Activated naive CD8-positive, alpha-beta T cell treated with anti-CD3 and anti-CD28 coated beads, Interleukin-2, amount 10 ng/mL, durations not matched to agents 7 days and 5 days (primary cell): Measurements from ENCODE around the gene DNAH10. TPM values are rescaled to one million over a fixed set of nuclear protein-coding genes. Genes with fewer than 3 reads are reported as not detected.

Source experiments
- ATAC-seq: fragments of 150-1000 bp; cut with Tn5 transposase; one replicate; pipeline ENCODE4 v1.10.0; 2021; ENCODE audit warnings: low read depth, moderate library complexity
- POLR2A ChIA-PET: fragments of 350-600 bp; sonication (Branson Sonifier 250); formaldehyde crosslinking; loops from one replicate; lab custom pipeline; 2021; ENCODE audit warnings: antibody characterized with exemption; lab: Charles Lee
- DNase-seq: peaks from one replicate; pipeline ENCODE4 v3.0.0; 2021
- H3K27ac Mint-ChIP-seq: one replicate; pipeline ENCODE4 v1.8.0; 2022; ENCODE audit warnings: mild to moderate bottlenecking, mixed read lengths
- H3K27me3 Mint-ChIP-seq: one replicate; pipeline ENCODE4 v1.8.0; 2022; ENCODE audit warnings: mild to moderate bottlenecking, moderate library complexity, mixed read lengths
- H3K36me3 Mint-ChIP-seq: one replicate; pipeline ENCODE4 v1.8.0; 2021; ENCODE audit warnings: mild to moderate bottlenecking, mixed read lengths
- H3K4me1 Mint-ChIP-seq: one replicate; pipeline ENCODE4 v1.8.0; 2021; ENCODE audit warnings: mixed read lengths
- H3K4me3 Mint-ChIP-seq: one replicate; pipeline ENCODE4 v1.8.0; 2022; ENCODE audit warnings: mild to moderate bottlenecking, moderate library complexity, mixed read lengths
- H3K9me3 Mint-ChIP-seq: one replicate; pipeline ENCODE4 v1.8.0; 2021; ENCODE audit warnings: mixed read lengths
- total RNA-seq, 2 experiments: library from RNA; stranded (reverse); gene quantifications; one replicate each; pipeline ENCODE4 v1.2.3, GENCODE V29; 2021

DNAH10 gene
- total RNA-seq, 2 experiments from 2014 or later: 0.28 to 0.34 TPM

- no peak overlapping the region for H3K27ac Mint-ChIP-seq
- peaks cover 3% of the 10 kb centered on the region for H3K4me1 Mint-ChIP-seq
- H3K27me3 Mint-ChIP-seq: peaks cover 2% of the 10 kb centered on the region
- POLR2A ChIA-PET: no interaction called here
- no peaks in the 10 kb centered on the region for H3K9me3 Mint-ChIP-seq
- ATAC-seq: no peak
- no peaks in the 10 kb centered on the region for H3K36me3 Mint-ChIP-seq
- no peak overlapping the region for H3K4me3 Mint-ChIP-seq
- DNase-seq: no peak
These were observed 155.3 kb downstream of the DNAH10 start for GRCh38 chr12:123917337-123917850.

- no peak for ATAC-seq
- Mint-ChIP-seq H3K27ac (no peak overlapping the region), H3K4me3 (no peak overlapping the region)
These were observed 157.9 kb downstream of the DNAH10 start for GRCh38 chr12:123919980-123920360.

GRCh38 chr12:123923038-123923437 lies 160.9 kb downstream of the DNAH10 start:
- ATAC-seq: no peak
- no peak overlapping the region for H3K4me3 Mint-ChIP-seq
- no peak for DNase-seq
- POLR2A ChIA-PET: no interaction called here
- H3K36me3 Mint-ChIP-seq: no peaks in the 10 kb centered on the region
- peaks cover 7% of the 10 kb centered on the region for H3K27me3 Mint-ChIP-seq
- H3K4me1 Mint-ChIP-seq: peaks cover 2% of the 10 kb centered on the region
- no peak overlapping the region for H3K27ac Mint-ChIP-seq
- H3K9me3 Mint-ChIP-seq: no peaks in the 10 kb centered on the region

More at GRCh38 chr12:123919980-123920360, 157.9 kb downstream of the DNAH10 start:
- Mint-ChIP-seq H3K36me3 (no peaks in the 10 kb centered on the region), H3K4me1 (peaks cover 5% of the 10 kb centered on the region), H3K27me3 (peaks cover 7% of the 10 kb centered on the region), H3K9me3 (no peaks in the 10 kb centered on the region)
- DNase-seq: no peak
- POLR2A ChIA-PET: no interaction called here

GRCh38 chr12:123923927-123924326 lies 161.8 kb downstream of the DNAH10 start:
- peaks cover 2% of the 10 kb centered on the region for H3K4me1 Mint-ChIP-seq
- no peaks in the 10 kb centered on the region for H3K9me3 Mint-ChIP-seq
- H3K36me3 Mint-ChIP-seq: no peaks in the 10 kb centered on the region
- peaks cover 8% of the 10 kb centered on the region for H3K27me3 Mint-ChIP-seq
- no peak for DNase-seq
- no peak for ATAC-seq
- H3K4me3 Mint-ChIP-seq: no peak overlapping the region
- POLR2A ChIA-PET: no interaction called here
- H3K27ac Mint-ChIP-seq: no peak overlapping the region

- Mint-ChIP-seq H3K27ac (peak overlapping the region; percentile 14), H3K4me3 (no peak overlapping the region), H3K27me3 (peaks cover 13% of the 10 kb centered on the region), H3K9me3 (no peaks in the 10 kb centered on the region), H3K36me3 (no peaks in the 10 kb centered on the region), H3K4me1 (peaks cover 2% of the 10 kb centered on the region)
- POLR2A ChIA-PET: no interaction called here
- ATAC-seq (no peak), DNase-seq (no peak)
These were observed 162.4 kb downstream of the DNAH10 start for GRCh38 chr12:123924539-123924938.

- ATAC-seq (no peak), DNase-seq (no peak)
- H3K9me3 Mint-ChIP-seq: no peaks in the 10 kb centered on the region
- H3K27me3 Mint-ChIP-seq: peaks cover 12% of the 10 kb centered on the region
- H3K4me1 Mint-ChIP-seq: peaks cover 14% of the 10 kb centered on the region
- H3K4me3 Mint-ChIP-seq: no peak overlapping the region
- H3K36me3 Mint-ChIP-seq: no peaks in the 10 kb centered on the region
- POLR2A ChIA-PET: no interaction called here
- H3K27ac Mint-ChIP-seq: no peak overlapping the region
These were observed 166.3 kb downstream of the DNAH10 start for GRCh38 chr12:123928274-123928865.

- Mint-ChIP-seq H3K4me3 (no peak overlapping the region), H3K36me3 (no peaks in the 10 kb centered on the region), H3K27me3 (peaks cover 12% of the 10 kb centered on the region), H3K4me1 (peaks cover 16% of the 10 kb centered on the region), H3K27ac (no peak overlapping the region), H3K9me3 (no peaks in the 10 kb centered on the region)
- ATAC-seq (no peak), DNase-seq (no peak)
- POLR2A ChIA-PET: no interaction called here
These were observed 166.8 kb downstream of the DNAH10 start for GRCh38 chr12:123928897-123929296.

GRCh38 chr12:123929946-123930583 lies 168.0 kb downstream of the DNAH10 start:
- peaks cover 16% of the 10 kb centered on the region for H3K4me1 Mint-ChIP-seq
- peaks cover 12% of the 10 kb centered on the region for H3K27me3 Mint-ChIP-seq
- DNase-seq (no peak), ATAC-seq (no peak)
- H3K9me3 Mint-ChIP-seq: no peaks in the 10 kb centered on the region
- POLR2A ChIA-PET: interaction anchor here (0.9 to 1.6 kb wide), 2 partner anchors 8 kb away, joined by 3 read pairs; no protein-coding TSS in a partner anchor
- no peak overlapping the region for H3K27ac Mint-ChIP-seq
- H3K36me3 Mint-ChIP-seq: no peaks in the 10 kb centered on the region
- H3K4me3 Mint-ChIP-seq: no peak overlapping the region

GRCh38 chr12:123931686-123932321 lies 169.7 kb downstream of the DNAH10 start:
- peak; percentile 71 for ATAC-seq
- peaks cover 2% of the 10 kb centered on the region for H3K36me3 Mint-ChIP-seq
- H3K4me3 Mint-ChIP-seq: peak overlapping the region; percentile 55
- POLR2A ChIA-PET: interaction anchor here (1.6 kb wide), 2 partner anchors 10 to 41 kb away, joined by 3 to 4 read pairs; partner anchors contain the start of genes CCDC92 and ZNF664
- H3K27me3 Mint-ChIP-seq: peaks cover 12% of the 10 kb centered on the region
- no peaks in the 10 kb centered on the region for H3K9me3 Mint-ChIP-seq
- no peak overlapping the region for H3K27ac Mint-ChIP-seq
- H3K4me1 Mint-ChIP-seq: peaks cover 16% of the 10 kb centered on the region
- DNase-seq: no peak

- Mint-ChIP-seq H3K27me3 (peaks cover 12% of the 10 kb centered on the region), H3K27ac (no peak overlapping the region), H3K9me3 (no peaks in the 10 kb centered on the region), H3K36me3 (peaks cover 7% of the 10 kb centered on the region), H3K4me1 (peaks cover 26% of the 10 kb centered on the region), H3K4me3 (no peak overlapping the region)
- DNase-seq (no peak), ATAC-seq (no peak)
- POLR2A ChIA-PET: interaction anchor here (0.9 kb wide), 1 partner anchor 38 kb away, joined by 3 read pairs; no protein-coding TSS in a partner anchor
These were observed 171.1 kb downstream of the DNAH10 start for GRCh38 chr12:123933214-123933613.

GRCh38 chr12:123934016-123934620 lies 172.0 kb downstream of the DNAH10 start:
- POLR2A ChIA-PET: no interaction called here
- H3K9me3 Mint-ChIP-seq: no peaks in the 10 kb centered on the region
- no peak overlapping the region for H3K27ac Mint-ChIP-seq
- H3K36me3 Mint-ChIP-seq: peaks cover 7% of the 10 kb centered on the region
- DNase-seq: no peak
- H3K4me3 Mint-ChIP-seq: no peak overlapping the region
- no peak for ATAC-seq
- H3K27me3 Mint-ChIP-seq: peaks cover 10% of the 10 kb centered on the region
- H3K4me1 Mint-ChIP-seq: peaks cover 35% of the 10 kb centered on the region

- H3K4me3 Mint-ChIP-seq: no peak overlapping the region
- no peak for ATAC-seq
- H3K4me1 Mint-ChIP-seq: peaks cover 36% of the 10 kb centered on the region
- H3K27me3 Mint-ChIP-seq: peaks cover 6% of the 10 kb centered on the region
- no peaks in the 10 kb centered on the region for H3K9me3 Mint-ChIP-seq
- H3K27ac Mint-ChIP-seq: no peak overlapping the region
- no peak for DNase-seq
- H3K36me3 Mint-ChIP-seq: peaks cover 7% of the 10 kb centered on the region
- POLR2A ChIA-PET: no interaction called here
These were observed 172.7 kb downstream of the DNAH10 start for GRCh38 chr12:123934829-123935228.

GRCh38 chr12:123935956-123936355 lies 173.9 kb downstream of the DNAH10 start:
- peaks cover 11% of the 10 kb centered on the region for H3K36me3 Mint-ChIP-seq
- no peaks in the 10 kb centered on the region for H3K9me3 Mint-ChIP-seq
- POLR2A ChIA-PET: interaction anchor here (0.8 kb wide), 1 partner anchor 42 kb away, joined by 3 read pairs; no protein-coding TSS in a partner anchor
- no peak for DNase-seq
- peak overlapping the region; percentile 78 for H3K27ac Mint-ChIP-seq
- H3K4me3 Mint-ChIP-seq: no peak overlapping the region
- peaks cover 36% of the 10 kb centered on the region for H3K4me1 Mint-ChIP-seq
- peaks cover 2% of the 10 kb centered on the region for H3K27me3 Mint-ChIP-seq
- ATAC-seq: no peak
